SU-DHL-6 (cell line): ENCODE data around the gene NTRK3.

Experiments used
- EZH2phosphoT487 ChIP-seq: fragments of 200-600 bp; sonication (generic), shearing (Covaris generic); conservative IDR thresholded peaks from 2 replicates; pipeline ENCODE4 v1.6.1; 2018; ENCODE audit warnings: mild to moderate bottlenecking, antibody characterized with exemption, low read length, moderate library complexity, mixed read lengths
- TF ChIP-seq, protein P1 (sequence below): fragments of 200-600 bp; sonication (generic); IDR thresholded peaks from one replicate; pipeline ENCODE4 v1.5.1; 2017; ENCODE audit warnings: antibody characterized with exemption, mild to moderate bottlenecking, low read length, moderate library complexity; ENCODE audit not compliant: insufficient read depth, poor library complexity, severe bottlenecking

GRCh38 chr15:88193415-88193814 is 63.1 kb downstream of the NTRK3 start:
- TF ChIP-seq, protein P1, sequence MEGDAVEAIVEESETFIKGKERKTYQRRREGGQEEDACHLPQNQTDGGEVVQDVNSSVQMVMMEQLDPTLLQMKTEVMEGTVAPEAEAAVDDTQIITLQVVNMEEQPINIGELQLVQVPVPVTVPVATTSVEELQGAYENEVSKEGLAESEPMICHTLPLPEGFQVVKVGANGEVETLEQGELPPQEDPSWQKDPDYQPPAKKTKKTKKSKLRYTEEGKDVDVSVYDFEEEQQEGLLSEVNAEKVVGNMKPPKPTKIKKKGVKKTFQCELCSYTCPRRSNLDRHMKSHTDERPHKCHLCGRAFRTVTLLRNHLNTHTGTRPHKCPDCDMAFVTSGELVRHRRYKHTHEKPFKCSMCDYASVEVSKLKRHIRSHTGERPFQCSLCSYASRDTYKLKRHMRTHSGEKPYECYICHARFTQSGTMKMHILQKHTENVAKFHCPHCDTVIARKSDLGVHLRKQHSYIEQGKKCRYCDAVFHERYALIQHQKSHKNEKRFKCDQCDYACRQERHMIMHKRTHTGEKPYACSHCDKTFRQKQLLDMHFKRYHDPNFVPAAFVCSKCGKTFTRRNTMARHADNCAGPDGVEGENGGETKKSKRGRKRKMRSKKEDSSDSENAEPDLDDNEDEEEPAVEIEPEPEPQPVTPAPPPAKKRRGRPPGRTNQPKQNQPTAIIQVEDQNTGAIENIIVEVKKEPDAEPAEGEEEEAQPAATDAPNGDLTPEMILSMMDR = no peak
- no peak for TF ChIP-seq EZH2phosphoT487
